ENCODE data around the gene GDF10. TPM values are rescaled to one million over a fixed set of nuclear protein-coding genes. Genes with fewer than 3 reads are reported as not detected.

Gene GDF10
- polyA plus RNA-seq, 1 donor from 2014 or later = 0.66 TPM

DNA sequence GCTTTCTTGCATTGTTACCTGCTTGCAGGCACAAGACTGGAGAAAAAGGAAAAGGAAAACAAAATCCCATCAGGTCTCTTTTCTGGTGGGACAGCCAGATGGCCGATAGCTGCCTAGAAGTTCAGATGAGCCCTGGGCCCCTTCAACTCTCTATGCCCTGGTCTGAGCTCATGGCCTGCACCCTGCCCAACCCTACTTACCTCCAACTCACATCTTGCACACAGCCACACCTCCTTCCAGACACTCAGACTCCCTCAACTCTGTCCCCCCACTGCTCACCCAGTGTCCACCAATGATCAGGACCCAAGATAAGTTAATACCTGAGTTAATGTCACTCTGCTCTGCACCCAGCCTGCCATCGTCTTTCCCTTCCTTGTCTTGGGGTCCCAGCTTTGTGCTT lies 59.1 kb downstream of the GDF10 start:
- Histone ChIP-seq H3K4me2 (ENCODE audit: low read length) (no peak overlapping the region), H3K9me2 (ENCODE audit: insufficient read depth, low read length) (no peaks in the 10 kb centered on the region), H3F3A (ENCODE audit: insufficient read depth, low read length, poor library complexity, severe bottlenecking) (no peaks in the 10 kb centered on the region), H3K4me3 (ENCODE audit: low read length) (no peak overlapping the region), H3K9me3 (ENCODE audit: low read length) (no peaks in the 10 kb centered on the region), H2AFZ (ENCODE audit: low read depth, low read length) (no peak overlapping the region), H3K9ac (ENCODE audit: low read length) (no peak overlapping the region), H4K20me1 (ENCODE audit: insufficient read depth) (no peaks in the 10 kb centered on the region), H3K36me3 (ENCODE audit: insufficient read depth, low read length) (no peaks in the 10 kb centered on the region), H3K27ac (ENCODE audit: low read length) (no peak overlapping the region), H3K79me2 (replicated peaks; ENCODE audit: insufficient read depth, low read length) (no peaks in the 10 kb centered on the region), H3K27me3 (ENCODE audit: insufficient read depth, low read depth, low read length) (no peaks in the 10 kb centered on the region)
- TF ChIP-seq POLR2AphosphoS5 (IDR thresholded peaks at IDR 0.05) (no peak), RAD21 (conservative IDR thresholded peaks at IDR 0.05) (no peak), EP300 (conservative IDR thresholded peaks at IDR 0.05; ENCODE audit: poor library complexity, severe bottlenecking) (no peak), EZH2 (IDR thresholded peaks at IDR 0.05; ENCODE audit: borderline replicate concordance, insufficient read depth, low read length, poor library complexity, severe bottlenecking) (no peak), CTCF (IDR thresholded peaks at IDR 0.05; ENCODE audit: poor library complexity, severe bottlenecking) (no peak), TAF1 (IDR thresholded peaks at IDR 0.05; ENCODE audit: low read depth) (no peak)

GRCh38 chr10:47359626-47360418 lies 59.8 kb downstream of the GDF10 start:
- Histone ChIP-seq H3K4me2 (ENCODE audit: low read length) (no peak overlapping the region), H3K9ac (ENCODE audit: low read length) (no peak overlapping the region), H3K9me2 (ENCODE audit: insufficient read depth, low read length) (no peaks in the 10 kb centered on the region), H4K20me1 (ENCODE audit: insufficient read depth) (no peaks in the 10 kb centered on the region), H3K4me3 (ENCODE audit: low read length) (no peak overlapping the region), H3K27me3 (ENCODE audit: insufficient read depth, low read depth, low read length) (no peaks in the 10 kb centered on the region), H3K27ac (ENCODE audit: low read length) (no peak overlapping the region), H3K79me2 (replicated peaks; ENCODE audit: insufficient read depth, low read length) (no peaks in the 10 kb centered on the region), H3F3A (ENCODE audit: insufficient read depth, low read length, poor library complexity, severe bottlenecking) (no peaks in the 10 kb centered on the region), H2AFZ (ENCODE audit: low read depth, low read length) (no peak overlapping the region), H3K36me3 (ENCODE audit: insufficient read depth, low read length) (no peaks in the 10 kb centered on the region), H3K9me3 (ENCODE audit: low read length) (no peaks in the 10 kb centered on the region)
- TF ChIP-seq RAD21 (conservative IDR thresholded peaks at IDR 0.05) (no peak), SMC3 (conservative IDR thresholded peaks at IDR 0.05; ENCODE audit: poor library complexity) (no peak), TAF1 (IDR thresholded peaks at IDR 0.05; ENCODE audit: low read depth) (no peak), REST (IDR thresholded peaks at IDR 0.05; ENCODE audit: borderline replicate concordance) (no peak), CTCF (IDR thresholded peaks at IDR 0.05; ENCODE audit: poor library complexity, severe bottlenecking) (no peak), POLR2AphosphoS5 (IDR thresholded peaks at IDR 0.05) (no peak), MXI1 (conservative IDR thresholded peaks at IDR 0.05; ENCODE audit: poor library complexity, severe bottlenecking) (no peak), EP300 (conservative IDR thresholded peaks at IDR 0.05; ENCODE audit: poor library complexity, severe bottlenecking) (no peak), EZH2 (IDR thresholded peaks at IDR 0.05; ENCODE audit: borderline replicate concordance, insufficient read depth, low read length, poor library complexity, severe bottlenecking) (no peak)

Data from neural cell (in vitro differentiated cells).